H1 (cell line): Measurements from ENCODE around the gene IGLL1. TPM values are rescaled to one million over a fixed set of nuclear protein-coding genes. Genes with fewer than 3 reads are reported as not detected.

Experiments
- CTCF ChIA-PET: fragments of 300-600 bp; sonication (Branson Sonifier 250); formaldehyde crosslinking; loops from one replicate; lab custom pipeline; 2021; ENCODE audit not compliant: partially characterized antibody; lab: Charles Lee
- POLR2A ChIA-PET: fragments of 300-600 bp; sonication (Branson Sonifier 250); formaldehyde crosslinking; loops from one replicate; lab custom pipeline; 2021; ENCODE audit warnings: inconsistent platforms; ENCODE audit not compliant: partially characterized antibody; lab: Charles Lee
- DNase-seq, 2 experiments: peaks; one replicate each; pipeline versions ENCODE4 v3.0.0 to v3.0.0-alpha.2; 2010 to 2022; ENCODE audit warnings: low spot score in 2 of 2, low read depth in 1 of 2, mixed read lengths in 1 of 2
- FAIRE-seq: peaks from 2 replicates; lab custom pipeline; 2011; peaks lifted over from hg19 to GRCh38; lab: Jason Lieb, UNC
- H2AFZ ChIP-seq: 2 replicates; pipeline ENCODE4 v1.8.1; 2012; ENCODE audit warnings: low read length, inconsistent platforms
- H2AK5ac ChIP-seq: 2 replicates; pipeline ENCODE4 v1.6.1; 2013; ENCODE audit warnings: low read depth, low read length
- H2BK120ac ChIP-seq: replicated peaks from 2 replicates; pipeline ENCODE3; 2013; ENCODE audit warnings: low read depth, low read length, inconsistent platforms
- H2BK12ac ChIP-seq: 2 replicates; pipeline ENCODE4 v1.6.1; 2013; ENCODE audit warnings: low read depth, low read length
- H2BK15ac ChIP-seq: 2 replicates; pipeline ENCODE4 v1.6.1; 2013; ENCODE audit warnings: low read length
- H2BK20ac ChIP-seq: 2 replicates; pipeline ENCODE4 v1.6.1; 2013; ENCODE audit warnings: low read length
- H2BK5ac ChIP-seq: 2 replicates; pipeline ENCODE4 v1.6.1; 2013; ENCODE audit warnings: low read depth, low read length
- H3K14ac ChIP-seq: 2 replicates; pipeline ENCODE4 v1.6.1; 2013; ENCODE audit warnings: inconsistent platforms; ENCODE audit not compliant: insufficient read length
- H3K18ac ChIP-seq: 2 replicates; pipeline ENCODE4 v1.6.1; 2013; ENCODE audit warnings: low read length; ENCODE audit errors: extremely low read depth
- H3K23ac ChIP-seq: 2 replicates; pipeline ENCODE4 v1.6.1; 2013; ENCODE audit warnings: inconsistent platforms; ENCODE audit not compliant: insufficient read length
- H3K23me2 ChIP-seq: 2 replicates; pipeline ENCODE4 v1.6.1; 2013; ENCODE audit warnings: low read depth, low read length
- H3K27ac ChIP-seq: 2 replicates; pipeline ENCODE4 v1.6.1; 2011; ENCODE audit warnings: low read depth, low read length, inconsistent platforms
- H3K27me3 ChIP-seq, 4 experiments: replicated peaks in 1 of 4; 1 replicate in 1 of 4; 2 replicates in 3 of 4; pipeline versions ENCODE4 v1.6.1 to v1.8.1; 2011 to 2013; ENCODE audit warnings: low read length in 3 of 4, mild to moderate bottlenecking in 3 of 4, inconsistent platforms in 2 of 4, mixed read lengths in 2 of 4, moderate library complexity in 1 of 4; ENCODE audit not compliant: control insufficient read depth in 3 of 4, insufficient read depth in 3 of 4; ENCODE audit errors: extremely low read depth in 1 of 4
- H3K36me3 ChIP-seq, 4 experiments: 2 replicates each; pipeline versions ENCODE4 v1.6.1 to v1.8.1; 2011 to 2013; ENCODE audit warnings: mild to moderate bottlenecking in 4 of 4, low read length in 3 of 4, moderate library complexity in 2 of 4, control low read depth in 1 of 4, inconsistent platforms in 1 of 4; ENCODE audit not compliant: insufficient read depth in 4 of 4, control insufficient read depth in 2 of 4
- H3K4ac ChIP-seq: replicated peaks from 2 replicates; pipeline ENCODE3; 2013; ENCODE audit warnings: low read length, low read depth, mixed read lengths, inconsistent platforms; ENCODE audit not compliant: insufficient read length
- H3K4me1 ChIP-seq, 4 experiments: replicated peaks in 1 of 4; 1 replicate in 1 of 4; 2 replicates in 3 of 4; pipeline versions ENCODE4 v1.6.1 to v1.8.1; 2011 to 2013; ENCODE audit warnings: low read length in 3 of 4, inconsistent platforms in 2 of 4, mixed read lengths in 1 of 4; ENCODE audit not compliant: insufficient read depth in 4 of 4, control insufficient read depth in 3 of 4
- H3K4me2 ChIP-seq, 2 experiments: 2 replicates each; pipeline versions ENCODE4 v1.6.1 to v1.8.1; 2011 to 2013; ENCODE audit warnings: low read depth in 2 of 2, low read length in 2 of 2, control low read depth in 1 of 2, inconsistent platforms in 1 of 2, mild to moderate bottlenecking in 1 of 2; ENCODE audit not compliant: insufficient read depth in 1 of 2
- H3K4me3 ChIP-seq, 4 experiments: fragments of 200-600, 300-600 bp in 1 of 4; sonication (generic), shearing (Covaris generic), sonication (Bioruptor Twin) in 1 of 4; 2 replicates each; pipeline versions ENCODE4 v1.5.1 to v1.8.1; 2011 to 2016; ENCODE audit warnings: low read length in 4 of 4, low read depth in 3 of 4, control low read depth in 2 of 4, inconsistent platforms in 2 of 4, mild to moderate bottlenecking in 2 of 4, mixed read lengths in 1 of 4, moderate library complexity in 1 of 4; ENCODE audit not compliant: insufficient read depth in 2 of 4; ENCODE audit errors: extremely low read depth in 1 of 4
- H3K56ac ChIP-seq: replicated peaks from 2 replicates; pipeline ENCODE3; 2013; ENCODE audit warnings: low read depth, mild to moderate bottlenecking, mixed read lengths, low read length, inconsistent platforms; ENCODE audit not compliant: insufficient read length
- H3K79me1 ChIP-seq: 2 replicates; pipeline ENCODE4 v1.6.1; 2013; ENCODE audit warnings: low read depth, low read length, control low read depth
- H3K79me2 ChIP-seq, 2 experiments: 2 replicates each; pipeline versions ENCODE4 v1.6.1 to v1.8.1; 2012 to 2013; ENCODE audit warnings: low read length in 2 of 2, mild to moderate bottlenecking in 2 of 2, inconsistent platforms in 1 of 2; ENCODE audit not compliant: insufficient read depth in 2 of 2, control insufficient read depth in 1 of 2
- H3K9ac ChIP-seq, 4 experiments: replicated peaks in 1 of 4; 1 replicate in 1 of 4; 2 replicates in 3 of 4; pipeline versions ENCODE4 v1.6.1 to v1.8.1; 2011 to 2013; ENCODE audit warnings: low read depth in 3 of 4, low read length in 3 of 4, control low read depth in 2 of 4, mild to moderate bottlenecking in 2 of 4, moderate library complexity in 2 of 4, inconsistent platforms in 1 of 4; ENCODE audit errors: extremely low read depth in 1 of 4
- H3K9me3 ChIP-seq, 2 experiments: 2 replicates each; pipeline versions ENCODE4 v1.6.1 to v1.8.1; 2012 to 2013; ENCODE audit warnings: mild to moderate bottlenecking in 2 of 2, moderate library complexity in 2 of 2, control low read depth in 1 of 2, inconsistent platforms in 1 of 2, low read depth in 1 of 2, low read length in 1 of 2, mixed read lengths in 1 of 2; ENCODE audit not compliant: insufficient read depth in 2 of 2
- H4K20me1 ChIP-seq, 2 experiments: replicated peaks in 1 of 2; 2 replicates each; pipeline versions ENCODE3 to v1.8.1; 2011 to 2013; ENCODE audit warnings: inconsistent platforms in 2 of 2, low read length in 2 of 2, mild to moderate bottlenecking in 1 of 2; ENCODE audit not compliant: insufficient read depth in 2 of 2, control insufficient read depth in 1 of 2
- H4K5ac ChIP-seq: 2 replicates; pipeline ENCODE4 v1.6.1; 2013; ENCODE audit warnings: low read length, low read depth, mixed read lengths, inconsistent platforms; ENCODE audit not compliant: insufficient read length
- H4K8ac ChIP-seq: 2 replicates; pipeline ENCODE4 v1.8.0; 2013; ENCODE audit warnings: mild to moderate bottlenecking, moderate library complexity, low read length, inconsistent platforms; ENCODE audit not compliant: insufficient read depth; ENCODE audit errors: extremely low read depth
- H4K91ac ChIP-seq: replicated peaks from 2 replicates; pipeline ENCODE3; 2013; ENCODE audit warnings: low read length, mixed read lengths, inconsistent platforms; ENCODE audit not compliant: insufficient read length
- BRCA1 ChIP-seq: IDR thresholded peaks from 2 replicates; pipeline ENCODE4 v1.6.1; 2012; ENCODE audit warnings: low read depth, low read length, improper control_type of control experiment
- EGR1 ChIP-seq: IDR thresholded peaks from 2 replicates; pipeline ENCODE4 v1.6.1; 2011; ENCODE audit warnings: low read depth, low read length, borderline replicate concordance
- KDM1A ChIP-seq: fragments of 200-600, 300-600 bp; sonication (generic); IDR thresholded peaks from 2 replicates; pipeline ENCODE4 v1.7.1; 2016; ENCODE audit warnings: mild to moderate bottlenecking, low read length, borderline replicate concordance
- NRF1 ChIP-seq: IDR thresholded peaks from 2 replicates; pipeline ENCODE4 v1.6.1; 2011; ENCODE audit warnings: mild to moderate bottlenecking, low read depth, low read length, improper control_type of control experiment
- PHF8 ChIP-seq: fragments of 200-600 bp; sonication (generic); conservative IDR thresholded peaks from 2 replicates; pipeline ENCODE4 v1.7.1; 2012; ENCODE audit warnings: low read depth, mild to moderate bottlenecking, inconsistent platforms, low read length, moderate library complexity
- RAD21 ChIP-seq, 2 experiments: IDR thresholded peaks in 1 of 2; conservative IDR thresholded peaks in 1 of 2; 2 replicates each; pipeline ENCODE4 v1.6.1; 2011; ENCODE audit warnings: low read depth in 2 of 2, low read length in 2 of 2, improper control_type of control experiment in 1 of 2, inconsistent platforms in 1 of 2, mild to moderate bottlenecking in 1 of 2, moderate library complexity in 1 of 2
- RFX5 ChIP-seq: IDR thresholded peaks from 2 replicates; pipeline ENCODE4 v1.6.1; 2011; ENCODE audit warnings: low read depth, low read length, improper control_type of control experiment, borderline replicate concordance
- SIX5 ChIP-seq: IDR thresholded peaks from 2 replicates; pipeline ENCODE4 v1.6.1; 2011; ENCODE audit warnings: mild to moderate bottlenecking, low read depth, low read length
- SP1 ChIP-seq: IDR thresholded peaks from 2 replicates; pipeline ENCODE4 v1.6.1; 2011; ENCODE audit warnings: low read depth, low read length
- TCF12 ChIP-seq: IDR thresholded peaks from 2 replicates; pipeline ENCODE4 v1.6.1; 2011; ENCODE audit warnings: low read depth, mild to moderate bottlenecking, low read length
- WGBS, 2 experiments: shearing (Covaris generic) in 1 of 2; methylation state at CpG; one replicate each; pipeline versions ENCODE4 v1.1.6 to v1.1.7; 2013 to 2015; ENCODE audit warnings: low lambda C conversion rate in 2 of 2, mixed read lengths in 2 of 2, inconsistent platforms in 1 of 2, low coverage in 1 of 2, missing lambda C conversion rate in 1 of 2; ENCODE audit not compliant: insufficient replicate concordance in 2 of 2, insufficient coverage in 1 of 2, insufficient read length in 1 of 2; ENCODE audit errors: extremely low coverage in 1 of 2, missing lambda C conversion rate in 1 of 2; 5-methylcytosine and 5-hydroxymethylcytosine counted together
- polyA plus RNA-seq, 7 experiments: library from polyadenylated mRNA; depleted of rRNA in 3 of 7; stranded (reverse) in 5 of 7; unstranded in 2 of 7; fragments of >200 nt in 5 of 7; fragments of 200-250 nt in 2 of 7; gene quantifications; 1 replicate in 5 of 7; 2 replicates in 1 of 7; 4 replicates in 1 of 7; pipeline versions ENCODE4 v1.2.1 to v1.2.3, GENCODE V29; 2011 to 2013; ENCODE audit warnings: missing spikeins in 2 of 7, mixed read lengths in 2 of 7
- total RNA-seq: library from RNA; stranded (reverse); fragmentation: NEBNext Ultra II Directional; extraction: Animal tissue kit (Norgen Biotek cat#: 25700); gene quantifications from 2 replicates; pipeline ENCODE4 v1.2.1, GENCODE V29; 2021
- TF ChIP-seq, protein P1 (sequence below): IDR thresholded peaks from 2 replicates; pipeline ENCODE4 v1.6.1; 2012; ENCODE audit warnings: inconsistent platforms
- TF ChIP-seq, protein P2 (sequence below): IDR thresholded peaks from 2 replicates; pipeline ENCODE4 v1.6.1; 2012; ENCODE audit warnings: low read length, inconsistent platforms

The IGLL1 gene
- total and polyA plus RNA-seq, 2 of the 8 experiments (the other 6 are each of a cell fraction or from before 2014, with no cell fraction given) = not detected

DNA sequence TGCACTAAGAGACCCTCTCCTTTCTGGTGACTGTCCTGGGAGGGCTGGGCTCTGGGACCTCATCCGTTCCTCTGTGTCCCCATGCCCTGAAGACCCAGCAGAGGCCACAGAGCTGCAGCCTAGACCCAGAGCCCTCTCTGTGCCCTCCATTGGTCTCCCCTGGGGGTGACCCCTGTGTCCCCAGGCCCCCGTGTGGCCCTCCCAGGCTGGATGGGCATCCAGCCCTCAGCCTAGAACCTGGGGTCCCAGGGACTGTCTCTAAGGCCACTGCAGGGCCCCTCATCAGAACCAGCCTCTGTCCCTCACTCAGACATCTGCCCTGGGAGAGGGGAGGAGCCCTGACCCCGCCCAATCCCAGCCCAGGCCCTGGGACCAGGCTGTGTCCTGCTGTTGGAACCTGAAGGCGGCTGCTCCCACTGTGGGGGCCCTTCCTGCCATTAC lies 5.7 kb downstream of the IGLL1 start:
- no peaks in the 10 kb centered on the region for H4K20me1 ChIP-seq
- no peak overlapping the region for H4K8ac ChIP-seq
- WGBS, 2 experiments = 66% methylated on average over 3 of the region's 4 CpGs; no CpG with 5 or more reads in 1 of the 2 experiments
- no peaks in the 10 kb centered on the region for H3K79me1 ChIP-seq
- ChIA-PET CTCF (interaction anchor here (0.6 to 1.4 kb wide), 3 partner anchors 15 to 170 kb away, joined by 3 read pairs; no protein-coding TSS in a partner anchor), POLR2A (no interaction called here)
- no peak overlapping the region for H2BK12ac ChIP-seq
- DNase-seq (no peak), FAIRE-seq (no peak)
- H3K4ac ChIP-seq = no peak overlapping the region
- no peak overlapping the region for H3K4me3 ChIP-seq
- H2AK5ac ChIP-seq = no peak overlapping the region
- no peak overlapping the region for H3K27ac ChIP-seq
- H3K23ac ChIP-seq = no peak overlapping the region
- no peaks in the 10 kb centered on the region; the same call in 1 of the 2 replicates for H3K23me2 ChIP-seq
- no peak overlapping the region for H2BK15ac ChIP-seq
- H4K91ac ChIP-seq = no peak overlapping the region
- H2BK5ac ChIP-seq = no peak overlapping the region
- no peak overlapping the region for H2BK120ac ChIP-seq
- H3K36me3 ChIP-seq = no peaks in the 10 kb centered on the region
- no peak overlapping the region for H4K5ac ChIP-seq
- H3K56ac ChIP-seq = no peak overlapping the region
- no peak overlapping the region for H3K9ac ChIP-seq
- no peak overlapping the region for H2BK20ac ChIP-seq
- peaks cover 0 to 3% (median 0%) of the 10 kb centered on the region in 4 experiments; a peak in 1 of 7 replicates for H3K27me3 ChIP-seq
- no peaks in the 10 kb centered on the region for H3K79me2 ChIP-seq
- H3K4me2 ChIP-seq = no peak overlapping the region
- H3K14ac ChIP-seq = no peak overlapping the region
- H3K9me3 ChIP-seq = no peaks in the 10 kb centered on the region
- no peaks in the 10 kb centered on the region for H3K4me1 ChIP-seq
- H3K18ac ChIP-seq = no peak overlapping the region
- H2AFZ ChIP-seq = no peak overlapping the region
- TF ChIP-seq EGR1 = no peak
- TF ChIP-seq KDM1A = no peak
- TF ChIP-seq RAD21 (IDR thresholded peaks at IDR 0.05 in 1 of 2, conservative IDR thresholded peaks at IDR 0.05 in 1 of 2; ENCODE audit: low read depth in 2 of 2, low read length in 2 of 2) = no peak
- TF ChIP-seq, protein P1, sequence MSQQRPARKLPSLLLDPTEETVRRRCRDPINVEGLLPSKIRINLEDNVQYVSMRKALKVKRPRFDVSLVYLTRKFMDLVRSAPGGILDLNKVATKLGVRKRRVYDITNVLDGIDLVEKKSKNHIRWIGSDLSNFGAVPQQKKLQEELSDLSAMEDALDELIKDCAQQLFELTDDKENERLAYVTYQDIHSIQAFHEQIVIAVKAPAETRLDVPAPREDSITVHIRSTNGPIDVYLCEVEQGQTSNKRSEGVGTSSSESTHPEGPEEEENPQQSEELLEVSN = no peak
- TF ChIP-seq NRF1 = no peak
- TF ChIP-seq SIX5 = no peak
- no peak for TF ChIP-seq RFX5
- TF ChIP-seq, protein P2, sequence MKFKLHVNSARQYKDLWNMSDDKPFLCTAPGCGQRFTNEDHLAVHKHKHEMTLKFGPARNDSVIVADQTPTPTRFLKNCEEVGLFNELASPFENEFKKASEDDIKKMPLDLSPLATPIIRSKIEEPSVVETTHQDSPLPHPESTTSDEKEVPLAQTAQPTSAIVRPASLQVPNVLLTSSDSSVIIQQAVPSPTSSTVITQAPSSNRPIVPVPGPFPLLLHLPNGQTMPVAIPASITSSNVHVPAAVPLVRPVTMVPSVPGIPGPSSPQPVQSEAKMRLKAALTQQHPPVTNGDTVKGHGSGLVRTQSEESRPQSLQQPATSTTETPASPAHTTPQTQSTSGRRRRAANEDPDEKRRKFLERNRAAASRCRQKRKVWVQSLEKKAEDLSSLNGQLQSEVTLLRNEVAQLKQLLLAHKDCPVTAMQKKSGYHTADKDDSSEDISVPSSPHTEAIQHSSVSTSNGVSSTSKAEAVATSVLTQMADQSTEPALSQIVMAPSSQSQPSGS = no peak
- TF ChIP-seq BRCA1 = no peak
- no peak for TF ChIP-seq SP1
- no peak for TF ChIP-seq TCF12
- no peak for TF ChIP-seq PHF8
